Activated CD8-positive, alpha-beta T cell treated with anti-CD3 and anti-CD28 coated beads, Interleukin-2, amount 10 ng/mL, durations not matched to agents 7 days and 5 days (primary cell): ENCODE measurements around the gene ESM1. TPM values are rescaled to one million over a fixed set of nuclear protein-coding genes. Genes with fewer than 3 reads are reported as not detected.
A peak's percentile ranks its signal among the peaks of the same experiment; 100 is the strongest.
"Not testable (repeated sequence)": the region's sequence is repeated elsewhere in the genome, so short reads cannot be mapped to it uniquely, and the experiment has no call there.

ENCODE experiments used
- ATAC-seq: fragments of 150-1000 bp; cut with Tn5 transposase; one replicate; pipeline ENCODE4 v1.10.0; 2021; ENCODE audit warnings: moderate library complexity
- CTCF ChIA-PET: fragments of 350-600 bp; sonication (Branson Sonifier 250); formaldehyde crosslinking; loops from one replicate; lab custom pipeline; 2021; ENCODE audit warnings: antibody characterized with exemption; lab: Charles Lee
- POLR2A ChIA-PET: fragments of 350-600 bp; sonication (Branson Sonifier 250); formaldehyde crosslinking; loops from one replicate; lab custom pipeline; 2021; ENCODE audit warnings: antibody characterized with exemption; lab: Charles Lee
- DNase-seq: peaks from one replicate; pipeline ENCODE4 v3.0.0-alpha.2; 2020
- H3K27ac Mint-ChIP-seq: one replicate; pipeline ENCODE4 v1.8.0; 2021; ENCODE audit warnings: mild to moderate bottlenecking, mixed read lengths
- H3K27me3 Mint-ChIP-seq: one replicate; pipeline ENCODE4 v1.8.0; 2021; ENCODE audit warnings: low read depth, mixed read lengths
- H3K36me3 Mint-ChIP-seq: one replicate; pipeline ENCODE4 v1.8.0; 2021; ENCODE audit warnings: low read depth, mixed read lengths
- H3K4me1 Mint-ChIP-seq: one replicate; pipeline ENCODE4 v1.8.0; 2021; ENCODE audit warnings: low read depth, mixed read lengths
- H3K4me3 Mint-ChIP-seq: one replicate; pipeline ENCODE4 v1.8.0; 2021; ENCODE audit warnings: mild to moderate bottlenecking, mixed read lengths
- H3K9me3 Mint-ChIP-seq: one replicate; pipeline ENCODE4 v1.8.0; 2022; ENCODE audit warnings: mixed read lengths; ENCODE audit not compliant: insufficient read depth
- total RNA-seq, 2 experiments: library from RNA; stranded (reverse); gene quantifications; one replicate each; pipeline ENCODE4 v1.2.3, GENCODE V29; 2021

ESM1 gene, protein sequence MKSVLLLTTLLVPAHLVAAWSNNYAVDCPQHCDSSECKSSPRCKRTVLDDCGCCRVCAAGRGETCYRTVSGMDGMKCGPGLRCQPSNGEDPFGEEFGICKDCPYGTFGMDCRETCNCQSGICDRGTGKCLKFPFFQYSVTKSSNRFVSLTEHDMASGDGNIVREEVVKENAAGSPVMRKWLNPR
- not detected for total RNA-seq

DNA sequence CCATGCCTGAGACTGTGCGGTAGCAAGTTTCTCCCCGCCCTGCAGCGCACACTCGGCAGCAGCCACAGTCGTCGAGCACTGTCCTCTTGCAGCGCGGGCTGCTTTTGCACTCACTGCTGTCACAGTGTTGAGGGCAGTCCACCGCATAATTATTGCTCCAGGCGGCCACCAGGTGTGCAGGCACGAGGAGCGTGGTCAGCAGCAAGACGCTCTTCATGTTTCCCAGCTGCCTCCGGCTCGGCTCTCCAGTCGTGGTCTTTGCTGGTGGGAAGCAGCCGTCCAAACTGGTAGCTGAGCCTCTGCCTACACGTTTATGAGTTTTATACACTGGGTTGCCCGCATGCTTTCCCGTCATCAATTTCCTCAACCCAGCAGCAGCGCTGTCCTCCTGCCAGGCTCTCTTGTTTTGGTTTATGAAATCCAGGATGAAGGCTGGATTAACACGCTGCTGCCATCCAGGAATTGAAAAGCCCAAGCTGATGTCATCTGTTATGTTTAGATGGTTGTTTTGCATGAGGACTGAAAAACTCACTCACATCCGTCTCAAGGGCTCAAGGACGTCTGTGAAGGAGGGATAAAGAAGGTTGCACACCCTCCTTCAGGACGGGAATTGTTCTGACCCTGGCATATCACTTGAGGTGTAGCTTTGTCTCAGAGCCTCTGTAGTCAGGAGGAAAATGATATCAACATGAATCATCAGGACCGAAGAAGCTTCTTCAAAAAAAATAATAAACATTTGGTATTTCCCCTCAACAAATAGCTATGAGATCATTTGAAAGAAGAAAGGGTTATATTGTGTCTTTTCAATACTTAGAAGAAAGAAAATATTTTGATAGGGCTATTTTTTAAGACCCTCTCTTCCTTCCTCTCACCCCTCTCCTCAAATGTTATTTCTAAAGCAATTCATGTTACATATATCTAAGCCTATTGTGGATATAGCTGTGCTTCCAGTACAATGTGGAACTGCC is at the start of gene ESM1:
Gene ESM1, minus strand, starts transcription at position 293 of the 968 bp plus-strand sequence. Its CDS starts 76 bp downstream, at position 217.
- Mint-ChIP-seq H3K4me3 (peak within 1 kb of the TSS; percentile 39), H3K27ac (peak within 1 kb of the TSS; percentile 26), H3K4me1 (peaks cover 60% of the 10 kb centered on the region), H3K36me3 (peaks cover 6% of the 10 kb centered on the region), H3K9me3 (no peaks in the 10 kb centered on the region), H3K27me3 (peaks cover 16% of the 10 kb centered on the region)
- DNase-seq: no peak
- ATAC-seq: peak; percentile 55
- CTCF ChIA-PET: interaction anchor here (0.8 to 3.2 kb wide), 9 partner anchors 8 to 154 kb away, joined by 3 to 8 read pairs (median 4); no protein-coding TSS in a partner anchor
- POLR2A ChIA-PET: no interaction called here

GRCh38 chr5:55033568-55033967 is 48.2 kb upstream of the ESM1 start:
- H3K36me3 Mint-ChIP-seq: peaks cover 55% of the 10 kb centered on the region
- CTCF ChIA-PET: interaction anchor here (1.8 kb wide), 1 partner anchor 90 kb away, joined by 4 read pairs; no protein-coding TSS in a partner anchor
- peaks cover 71% of the 10 kb centered on the region for H3K4me1 Mint-ChIP-seq
- ATAC-seq: no peak
- no peak overlapping the region for H3K4me3 Mint-ChIP-seq
- POLR2A ChIA-PET: no interaction called here
- no peaks in the 10 kb centered on the region for H3K27me3 Mint-ChIP-seq
- no peak for DNase-seq
- peaks cover 18% of the 10 kb centered on the region for H3K9me3 Mint-ChIP-seq
- H3K27ac Mint-ChIP-seq: no peak overlapping the region

DNA sequence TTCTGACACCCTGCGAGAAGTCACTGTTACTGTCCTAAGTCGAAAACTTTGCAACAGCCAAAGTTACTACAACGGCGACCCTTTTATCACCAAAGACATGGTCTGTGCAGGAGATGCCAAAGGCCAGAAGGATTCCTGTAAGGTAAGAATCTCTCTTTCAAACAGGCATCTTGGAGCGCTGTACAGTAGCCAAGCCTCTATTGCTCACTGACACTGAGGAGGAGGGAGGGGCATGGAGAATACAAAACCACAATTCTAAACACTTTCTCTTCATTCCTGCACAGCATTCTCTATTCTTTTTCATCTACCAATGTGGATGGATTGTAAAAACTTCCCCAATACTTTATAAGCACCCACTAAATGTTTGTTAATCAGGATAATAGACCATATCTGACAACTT is 46.1 kb upstream of the ESM1 start:
- ATAC-seq: no peak
- ChIA-PET CTCF (no interaction called here), POLR2A (no interaction called here)
- H3K27ac Mint-ChIP-seq: no peak overlapping the region
- no peak for DNase-seq
- no peaks in the 10 kb centered on the region for H3K27me3 Mint-ChIP-seq
- peaks cover 56% of the 10 kb centered on the region for H3K36me3 Mint-ChIP-seq
- peaks cover 72% of the 10 kb centered on the region for H3K4me1 Mint-ChIP-seq
- peaks cover 14% of the 10 kb centered on the region for H3K9me3 Mint-ChIP-seq
- no peak overlapping the region for H3K4me3 Mint-ChIP-seq

- peaks cover 74% of the 10 kb centered on the region for H3K4me1 Mint-ChIP-seq
- CTCF ChIA-PET: no interaction called here
Observed at GRCh38 chr5:55030676-55031369, 45.4 kb upstream of the ESM1 start.

DNA sequence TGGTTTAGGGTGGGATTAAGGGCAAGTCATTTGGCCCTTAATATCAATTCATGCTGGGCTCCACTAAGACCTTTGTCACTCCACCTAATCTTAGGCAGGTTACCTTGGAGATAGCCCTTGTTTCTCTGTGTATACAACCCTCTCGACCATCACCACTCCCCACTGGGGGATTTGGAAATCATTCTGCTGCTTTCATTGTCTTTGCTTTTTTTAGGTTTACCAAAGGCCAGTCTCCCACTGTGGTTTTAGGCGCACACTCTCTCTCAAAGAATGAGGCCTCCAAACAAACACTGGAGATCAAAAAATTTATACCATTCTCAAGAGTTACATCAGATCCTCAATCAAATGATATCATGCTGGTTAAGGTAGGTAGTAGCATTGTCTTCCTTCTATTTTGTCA is 44.8 kb upstream of the ESM1 start:
- Mint-ChIP-seq H3K36me3 (peaks cover 60% of the 10 kb centered on the region), H3K27ac (no peak overlapping the region), H3K4me1 (peaks cover 76% of the 10 kb centered on the region), H3K9me3 (peaks cover 19% of the 10 kb centered on the region), H3K27me3 (no peaks in the 10 kb centered on the region), H3K4me3 (no peak overlapping the region)
- no peak for DNase-seq
- ATAC-seq: no peak
- CTCF ChIA-PET: no interaction called here
- POLR2A ChIA-PET: no interaction called here

More at GRCh38 chr5:55030676-55031369, 45.4 kb upstream of the ESM1 start:
- no peak for DNase-seq
- Mint-ChIP-seq H3K9me3 (peaks cover 19% of the 10 kb centered on the region), H3K36me3 (peaks cover 62% of the 10 kb centered on the region), H3K27me3 (no peaks in the 10 kb centered on the region), H3K27ac (no peak overlapping the region), H3K4me3 (no peak overlapping the region)
- no peak for ATAC-seq
- POLR2A ChIA-PET: no interaction called here

- peak; percentile 89 for ATAC-seq
- Mint-ChIP-seq H3K9me3 (peaks cover 31% of the 10 kb centered on the region), H3K27ac (peak overlapping the region; percentile 63), H3K36me3 (peaks cover 70% of the 10 kb centered on the region), H3K27me3 (no peaks in the 10 kb centered on the region), H3K4me3 (peak overlapping the region; percentile 34), H3K4me1 (peaks cover 86% of the 10 kb centered on the region)
- DNase-seq: peak; percentile 73
- POLR2A ChIA-PET: interaction anchor here (2.3 kb wide), 1 partner anchor 10 kb away, joined by 14 read pairs; no protein-coding TSS in a partner anchor
- CTCF ChIA-PET: interaction anchor here (1.1 to 7.4 kb wide), 6 partner anchors 10 to 132 kb away, joined by 3 to 52 read pairs (median 6); no protein-coding TSS in a partner anchor
Observed at GRCh38 chr5:55027595-55027994, 42.2 kb upstream of the ESM1 start.

GRCh38 chr5:55022450-55022849 is 37.1 kb upstream of the ESM1 start:
- no peak for DNase-seq
- no peak for ATAC-seq
- no peak overlapping the region for H3K4me3 Mint-ChIP-seq
- POLR2A ChIA-PET: interaction anchor here (1.0 to 1.4 kb wide), 3 partner anchors 12 to 40 kb away, joined by 4 to 6 read pairs (median 5); no protein-coding TSS in a partner anchor
- H3K27me3 Mint-ChIP-seq: no peaks in the 10 kb centered on the region
- peak overlapping the region; percentile 48 for H3K27ac Mint-ChIP-seq
- CTCF ChIA-PET: interaction anchor here (1.1 to 7.4 kb wide), 7 partner anchors 14 to 137 kb away, joined by 4 to 47 read pairs (median 5); partner anchors contain the start of gene GPX8
- H3K36me3 Mint-ChIP-seq: peaks cover 45% of the 10 kb centered on the region
- H3K4me1 Mint-ChIP-seq: peaks cover 62% of the 10 kb centered on the region
- H3K9me3 Mint-ChIP-seq: peaks cover 25% of the 10 kb centered on the region

DNA sequence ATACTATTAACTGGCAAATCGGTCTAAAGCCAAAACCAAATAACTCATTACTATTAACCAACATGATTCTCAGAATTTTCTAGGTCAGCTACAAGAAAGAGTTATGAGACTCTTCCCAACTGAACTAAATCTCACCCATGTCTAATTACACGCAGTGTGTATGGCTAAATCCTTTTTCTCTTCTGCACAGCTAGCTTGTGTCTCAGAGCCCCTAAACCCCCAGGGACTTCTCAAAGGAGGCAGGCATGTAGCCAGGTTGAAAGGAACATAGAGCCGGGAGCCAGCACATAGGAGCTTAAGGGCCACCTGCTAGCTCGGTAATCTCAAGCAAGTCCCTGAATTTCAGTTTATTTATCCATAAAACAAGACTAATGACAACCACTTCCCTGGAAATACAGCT is 36.4 kb upstream of the ESM1 start:
- H3K27me3 Mint-ChIP-seq: no peaks in the 10 kb centered on the region
- DNase-seq (no peak), ATAC-seq (no peak)
- peaks cover 60% of the 10 kb centered on the region for H3K4me1 Mint-ChIP-seq
- H3K9me3 Mint-ChIP-seq: peaks cover 25% of the 10 kb centered on the region
- ChIA-PET CTCF (interaction anchor here (0.6 to 7.4 kb wide), 9 partner anchors 11 to 138 kb away, joined by 3 to 47 read pairs (median 5); partner anchors contain the start of gene GPX8), POLR2A (interaction anchor here (1.0 to 1.4 kb wide), 3 partner anchors 11 to 40 kb away, joined by 4 to 6 read pairs (median 5); no protein-coding TSS in a partner anchor)
- H3K27ac Mint-ChIP-seq: no peak overlapping the region
- H3K4me3 Mint-ChIP-seq: no peak overlapping the region
- peaks cover 45% of the 10 kb centered on the region for H3K36me3 Mint-ChIP-seq

- H3K27ac Mint-ChIP-seq: no peak overlapping the region
- no peak for DNase-seq
- peaks cover 44% of the 10 kb centered on the region for H3K36me3 Mint-ChIP-seq
- peaks cover 26% of the 10 kb centered on the region for H3K9me3 Mint-ChIP-seq
- ChIA-PET POLR2A (interaction anchor here (1.4 kb wide), 1 partner anchor 11 kb away, joined by 4 read pairs; no protein-coding TSS in a partner anchor), CTCF (interaction anchor here (0.6 to 7.4 kb wide), 8 partner anchors 10 to 138 kb away, joined by 3 to 47 read pairs (median 5); partner anchors contain the start of gene GPX8)
- ATAC-seq: no peak
- H3K4me1 Mint-ChIP-seq: peaks cover 56% of the 10 kb centered on the region
- H3K4me3 Mint-ChIP-seq: no peak overlapping the region
- no peaks in the 10 kb centered on the region for H3K27me3 Mint-ChIP-seq
Observed at GRCh38 chr5:55021410-55021809, 36.0 kb upstream of the ESM1 start.

DNA sequence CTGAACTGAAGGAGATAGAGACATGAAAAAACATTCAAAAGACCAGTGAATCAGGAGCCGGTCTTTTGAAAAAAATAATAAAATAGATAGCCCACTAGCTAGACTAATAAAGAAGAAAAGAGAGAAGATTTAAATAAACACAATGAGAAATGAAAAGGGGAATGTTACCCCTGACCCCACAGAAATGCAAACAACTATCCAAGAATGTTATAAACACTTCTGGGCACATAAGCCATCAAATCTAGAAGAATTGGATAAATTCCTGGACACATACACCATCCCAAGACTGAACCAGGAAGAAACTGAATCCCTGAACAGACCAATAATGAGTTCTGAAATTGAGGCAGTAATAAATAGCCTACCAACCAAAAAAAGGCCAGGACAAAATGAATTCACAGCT is 24.8 kb upstream of the ESM1 start:
- POLR2A ChIA-PET: interaction anchor here (1.2 kb wide), 1 partner anchor 12 kb away, joined by 4 read pairs; no protein-coding TSS in a partner anchor
- not testable (repeated sequence) for H3K27ac Mint-ChIP-seq, H3K27me3 Mint-ChIP-seq, H3K4me3 Mint-ChIP-seq, ATAC-seq, DNase-seq
- CTCF ChIA-PET: interaction anchor here (0.8 to 1.8 kb wide), 3 partner anchors 12 to 51 kb away, joined by 3 to 5 read pairs (median 4); no protein-coding TSS in a partner anchor
- Mint-ChIP-seq H3K9me3 (peaks cover 32% of the 10 kb centered on the region), H3K36me3 (peaks cover 46% of the 10 kb centered on the region), H3K4me1 (peaks cover 16% of the 10 kb centered on the region)

GRCh38 chr5:55004729-55005128 is 19.3 kb upstream of the ESM1 start:
- Mint-ChIP-seq H3K27me3 (peaks cover 4% of the 10 kb centered on the region), H3K27ac (no peak overlapping the region), H3K4me1 (peaks cover 21% of the 10 kb centered on the region), H3K9me3 (peaks cover 9% of the 10 kb centered on the region), H3K36me3 (peaks cover 23% of the 10 kb centered on the region), H3K4me3 (no peak overlapping the region)
- ATAC-seq (no peak), DNase-seq (no peak)
- CTCF ChIA-PET: interaction anchor here (1.3 kb wide), 1 partner anchor 39 kb away, joined by 3 read pairs; no protein-coding TSS in a partner anchor
- POLR2A ChIA-PET: no interaction called here
